Smooth muscle cell (in vitro differentiated cells): ENCODE data around the gene AKAP17A. TPM values are rescaled to one million over a fixed set of nuclear protein-coding genes. Genes with fewer than 3 reads are reported as not detected.

Source experiments
- DNase-seq: peaks from one replicate; lab custom pipeline; 2025; ENCODE audit not compliant: unreplicated experiment; lab: John Stamatoyannopoulos, UW
- H2AFZ ChIP-seq: fragments of 200-600 bp; sonication (generic); 2 replicates; pipeline ENCODE4 v1.6.0; 2016; ENCODE audit warnings: antibody characterized with exemption, low read depth, mild to moderate bottlenecking
- H3F3A ChIP-seq: fragments of 200-600 bp; sonication (generic); 2 replicates; pipeline ENCODE4 v1.6.0; 2017; ENCODE audit warnings: antibody characterized with exemption, low read depth
- H3K27ac ChIP-seq: fragments of 200-600 bp; sonication (generic); 2 replicates; pipeline ENCODE4 v1.5.1; 2016; ENCODE audit warnings: low read depth, mild to moderate bottlenecking
- H3K27me3 ChIP-seq: fragments of 200-600 bp; sonication (generic); 2 replicates; pipeline ENCODE4 v1.6.1; 2016; ENCODE audit warnings: low read depth, mild to moderate bottlenecking
- H3K36me3 ChIP-seq: fragments of 200-600 bp; sonication (generic); 2 replicates; pipeline ENCODE4 v1.5.1; 2016; ENCODE audit warnings: low read depth
- H3K4me1 ChIP-seq: fragments of 200-600 bp; sonication (generic); 2 replicates; pipeline ENCODE4 v1.5.1; 2016; ENCODE audit warnings: low read depth
- H3K4me2 ChIP-seq: fragments of 200-600 bp; sonication (generic); 2 replicates; pipeline ENCODE4 v1.6.0; 2016; ENCODE audit warnings: mild to moderate bottlenecking
- H3K4me3 ChIP-seq: fragments of 200-600 bp; sonication (generic); 2 replicates; pipeline ENCODE4 v1.5.1; 2016; ENCODE audit warnings: mild to moderate bottlenecking
- H3K79me2 ChIP-seq: fragments of 200-600 bp; sonication (generic); 2 replicates; pipeline ENCODE4 v1.6.0; 2016; ENCODE audit warnings: low read depth, mild to moderate bottlenecking
- H3K9ac ChIP-seq: fragments of 200-600 bp; sonication (generic); 2 replicates; pipeline ENCODE4 v1.6.0; 2016; ENCODE audit warnings: low read depth
- H3K9me3 ChIP-seq: fragments of 200-600 bp; sonication (generic); replicated peaks from 2 replicates; pipeline ENCODE4 v1.5.1; 2016; ENCODE audit warnings: low read depth
- H4K20me1 ChIP-seq: fragments of 200-600 bp; sonication (generic); 2 replicates; pipeline ENCODE4 v1.6.0; 2016; ENCODE audit warnings: low read depth
- WGBS: methylation state at CpG from one replicate; pipeline ENCODE4 v1.1.7; 2016; ENCODE audit warnings: low lambda C conversion rate; 5-methylcytosine and 5-hydroxymethylcytosine counted together
- polyA plus RNA-seq: library from polyadenylated mRNA; unstranded; fragments of >200 nt; fragmentation: Nextera tagmentation; extraction: Ambion mirVana; gene quantifications from 2 replicates; pipeline ENCODE4 v1.2.1, GENCODE V29; 2016
- total RNA-seq: library from RNA; depleted of rRNA; stranded (reverse); fragments of >200 nt; gene quantifications from 2 replicates; pipeline ENCODE4 v1.2.3, GENCODE V29; 2014
- TF ChIP-seq, protein P1 (sequence below): fragments of 200-600 bp; sonication (generic); IDR thresholded peaks from 2 replicates; pipeline ENCODE4 v1.5.1; 2017; ENCODE audit warnings: borderline replicate concordance, mild to moderate bottlenecking, antibody characterized with exemption; ENCODE audit not compliant: insufficient read depth, poor library complexity, severe bottlenecking

The AKAP17A gene
- 21.8 and 31.9 TPM in 2 replicates for total RNA-seq
- polyA plus RNA-seq: 49.8 and 58.5 TPM in 2 replicates

- Histone ChIP-seq H3K4me2 (peak within 1 kb of the TSS; percentile 100), H4K20me1 (peaks cover 45% of the 10 kb centered on the region), H3K27ac (peak within 1 kb of the TSS; percentile 85), H2AFZ (no peak within 1 kb of the TSS), H3F3A (peaks cover 11% of the 10 kb centered on the region), H3K9ac (peak within 1 kb of the TSS; percentile 93), H3K4me3 (peak within 1 kb of the TSS; percentile 94), H3K9me3 (no peaks in the 10 kb centered on the region), H3K27me3 (no peaks in the 10 kb centered on the region), H3K36me3 (no peaks in the 10 kb centered on the region), H3K4me1 (no peaks in the 10 kb centered on the region), H3K79me2 (peaks cover 49% of the 10 kb centered on the region)
- 5% methylated on average over 38 of the region's 66 CpGs for WGBS
- TF ChIP-seq, protein P1, sequence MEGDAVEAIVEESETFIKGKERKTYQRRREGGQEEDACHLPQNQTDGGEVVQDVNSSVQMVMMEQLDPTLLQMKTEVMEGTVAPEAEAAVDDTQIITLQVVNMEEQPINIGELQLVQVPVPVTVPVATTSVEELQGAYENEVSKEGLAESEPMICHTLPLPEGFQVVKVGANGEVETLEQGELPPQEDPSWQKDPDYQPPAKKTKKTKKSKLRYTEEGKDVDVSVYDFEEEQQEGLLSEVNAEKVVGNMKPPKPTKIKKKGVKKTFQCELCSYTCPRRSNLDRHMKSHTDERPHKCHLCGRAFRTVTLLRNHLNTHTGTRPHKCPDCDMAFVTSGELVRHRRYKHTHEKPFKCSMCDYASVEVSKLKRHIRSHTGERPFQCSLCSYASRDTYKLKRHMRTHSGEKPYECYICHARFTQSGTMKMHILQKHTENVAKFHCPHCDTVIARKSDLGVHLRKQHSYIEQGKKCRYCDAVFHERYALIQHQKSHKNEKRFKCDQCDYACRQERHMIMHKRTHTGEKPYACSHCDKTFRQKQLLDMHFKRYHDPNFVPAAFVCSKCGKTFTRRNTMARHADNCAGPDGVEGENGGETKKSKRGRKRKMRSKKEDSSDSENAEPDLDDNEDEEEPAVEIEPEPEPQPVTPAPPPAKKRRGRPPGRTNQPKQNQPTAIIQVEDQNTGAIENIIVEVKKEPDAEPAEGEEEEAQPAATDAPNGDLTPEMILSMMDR: no peak
- peak; percentile 81 for DNase-seq
These were observed at the start of gene AKAP17A for GRCh38 chrX:1591102-1591862. AKAP17A (plus strand) TSS chrX:1591604; CDS start chrX:1593463, 1,859 bp downstream.

- TF ChIP-seq, protein P1: no peak
These were observed 48.2 kb upstream of the AKAP17A start for GRCh38 chrX:1542994-1543725.

DNA sequence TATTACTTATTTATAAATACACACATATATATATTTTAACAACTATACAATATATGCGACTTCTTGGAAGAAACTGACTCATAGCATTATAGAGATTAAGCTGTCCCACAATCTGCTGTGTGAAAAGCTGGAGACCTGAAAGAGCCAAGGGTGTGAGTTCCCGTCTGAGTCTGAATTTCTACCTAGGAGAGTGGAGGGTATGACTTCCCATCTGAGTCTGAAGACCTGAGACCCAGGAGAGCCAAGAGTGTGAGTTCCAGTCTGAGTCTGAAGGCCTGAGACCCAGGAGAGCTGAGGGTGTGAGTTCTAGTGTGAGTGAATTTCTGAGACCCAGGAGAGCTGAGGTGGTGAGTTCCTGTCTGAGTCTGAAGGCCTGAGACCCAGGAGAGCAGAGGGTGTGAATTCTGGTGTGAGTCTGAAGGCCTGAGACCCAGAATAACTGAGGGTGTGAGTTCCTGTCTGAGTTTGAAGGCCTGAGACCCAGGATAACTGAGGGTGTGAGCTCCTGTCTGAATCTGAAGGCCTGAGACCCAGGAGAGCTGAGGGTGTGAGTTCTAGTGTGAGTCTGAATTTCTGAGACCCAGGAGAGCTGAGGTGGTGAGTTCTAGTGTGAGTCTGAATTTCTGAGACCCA, 45.5 kb upstream of the AKAP17A start:
- Histone ChIP-seq H3K9me3 (no peaks in the 10 kb centered on the region), H3K4me1 (no peaks in the 10 kb centered on the region), H3F3A (no peaks in the 10 kb centered on the region), H3K9ac (no peak overlapping the region), H3K4me2 (no peak overlapping the region), H3K27ac (no peak overlapping the region), H3K79me2 (no peaks in the 10 kb centered on the region), H3K4me3 (no peak overlapping the region), H3K36me3 (no peaks in the 10 kb centered on the region), H3K27me3 (no peaks in the 10 kb centered on the region), H4K20me1 (no peaks in the 10 kb centered on the region), H2AFZ (no peak overlapping the region)
- no peak for DNase-seq
- WGBS: 69% methylated on average over 2 of the region's 2 CpGs
- TF ChIP-seq, protein P1: no peak

More at GRCh38 chrX:1542994-1543725, 48.2 kb upstream of the AKAP17A start:
- Histone ChIP-seq H3K4me2 (no peak overlapping the region), H4K20me1 (no peaks in the 10 kb centered on the region), H3K4me3 (no peak overlapping the region), H3K27ac (no peak overlapping the region), H3K79me2 (no peaks in the 10 kb centered on the region), H3K9ac (no peak overlapping the region), H3K9me3 (no peaks in the 10 kb centered on the region), H3F3A (no peaks in the 10 kb centered on the region), H3K4me1 (no peaks in the 10 kb centered on the region), H3K27me3 (no peaks in the 10 kb centered on the region), H3K36me3 (no peaks in the 10 kb centered on the region), H2AFZ (no peak overlapping the region)
- DNase-seq: no peak
- 93% methylated on average over 22 of the region's 22 CpGs for WGBS
